Upper lobe of right lung (tissue), 1 donor: ENCODE data around the gene FAM181B. TPM values are rescaled to one million over a fixed set of nuclear protein-coding genes. Genes with fewer than 3 reads are reported as not detected.

Source experiments
- ATAC-seq: fragments of 200-7000 bp; cut with Tn5 transposase; one replicate; pipeline ENCODE4 v1.9.1; 2020; ENCODE audit warnings: mild to moderate bottlenecking, moderate library complexity
- DNase-seq: peaks from one replicate; pipeline ENCODE4 v3.0.0-alpha.2; 2020
- H3K27ac ChIP-seq: fragments of 200-600 bp; one replicate; pipeline ENCODE4 v1.8.0; 2022
- H3K27me3 ChIP-seq: fragments of 200-600 bp; one replicate; pipeline ENCODE4 v1.8.0; 2022; ENCODE audit warnings: mild to moderate bottlenecking
- H3K36me3 ChIP-seq: fragments of 200-600 bp; one replicate; pipeline ENCODE4 v1.8.0; 2022
- H3K4me1 ChIP-seq: fragments of 200-600 bp; one replicate; pipeline ENCODE4 v1.8.0; 2022
- H3K4me3 ChIP-seq: fragments of 200-600 bp; one replicate; pipeline ENCODE4 v1.8.0; 2022; ENCODE audit warnings: mild to moderate bottlenecking
- H3K9me3 ChIP-seq: fragments of 200-600 bp; one replicate; pipeline ENCODE4 v1.8.0; 2022
- intact Hi-C: fragments of 100-400 bp; cut with DNase I; formaldehyde crosslinking; loops from one replicate; pipeline ENCODE4 v1.11.0; 2022
- long read RNA-seq: library from polyadenylated mRNA; unstranded; transcript quantifications from one replicate; pipeline ENCODE4 v2.0.0, GENCODE V29; 2021
- total RNA-seq: library from RNA; stranded (reverse); fragmentation: NEBNext Ultra II Directional; extraction: Animal tissue kit (Norgen Biotek cat#: 25700); gene quantifications from one replicate; pipeline ENCODE4 v1.2.1, GENCODE V29; 2021
- TF ChIP-seq, protein P1 (sequence below): fragments of 200-600 bp; IDR thresholded peaks from one replicate; pipeline ENCODE4 v1.8.0; 2022; ENCODE audit warnings: antibody characterized with exemption
- donor health status: DM: no; HTN: yes; CAD: no; lungs with severe emphysema.

The FAM181B gene, protein sequence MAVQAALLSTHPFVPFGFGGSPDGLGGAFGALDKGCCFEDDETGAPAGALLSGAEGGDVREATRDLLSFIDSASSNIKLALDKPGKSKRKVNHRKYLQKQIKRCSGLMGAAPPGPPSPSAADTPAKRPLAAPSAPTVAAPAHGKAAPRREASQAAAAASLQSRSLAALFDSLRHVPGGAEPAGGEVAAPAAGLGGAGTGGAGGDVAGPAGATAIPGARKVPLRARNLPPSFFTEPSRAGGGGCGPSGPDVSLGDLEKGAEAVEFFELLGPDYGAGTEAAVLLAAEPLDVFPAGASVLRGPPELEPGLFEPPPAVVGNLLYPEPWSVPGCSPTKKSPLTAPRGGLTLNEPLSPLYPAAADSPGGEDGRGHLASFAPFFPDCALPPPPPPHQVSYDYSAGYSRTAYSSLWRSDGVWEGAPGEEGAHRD
- 0.12 TPM for total RNA-seq
- long read RNA-seq = 0 reads

DNA sequence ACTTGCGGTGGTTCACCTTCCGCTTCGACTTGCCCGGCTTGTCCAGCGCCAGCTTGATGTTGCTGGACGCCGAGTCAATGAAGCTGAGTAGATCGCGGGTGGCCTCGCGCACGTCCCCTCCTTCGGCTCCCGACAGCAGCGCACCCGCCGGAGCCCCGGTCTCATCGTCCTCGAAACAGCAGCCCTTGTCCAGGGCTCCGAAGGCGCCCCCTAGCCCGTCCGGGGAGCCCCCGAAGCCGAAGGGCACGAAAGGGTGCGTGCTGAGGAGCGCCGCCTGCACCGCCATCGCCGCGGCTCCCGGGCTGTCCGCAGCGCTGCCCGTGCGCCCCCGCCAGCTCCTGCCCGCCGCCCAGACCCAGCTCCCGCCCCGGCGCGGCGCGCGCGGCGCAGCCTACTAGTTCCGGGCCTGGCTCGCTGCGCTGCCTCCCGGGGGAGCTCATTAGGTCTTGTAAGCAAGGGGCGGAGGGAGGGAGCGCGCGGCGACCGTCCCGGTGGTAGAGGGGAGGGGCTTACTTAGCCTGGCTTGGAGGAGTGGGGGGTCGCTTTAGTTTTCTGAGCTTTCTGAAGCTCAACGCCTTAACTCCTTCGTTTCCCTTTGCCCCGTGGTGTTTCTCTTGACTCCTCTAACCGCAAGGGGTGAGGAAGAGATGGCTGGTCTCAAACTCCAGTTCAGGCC is at the start of gene FAM181B:
FAM181B (minus strand) TSS at position 421 of the 676 bp plus-strand sequence; CDS start at position 286, 135 bp downstream.
- TF ChIP-seq, protein P1, sequence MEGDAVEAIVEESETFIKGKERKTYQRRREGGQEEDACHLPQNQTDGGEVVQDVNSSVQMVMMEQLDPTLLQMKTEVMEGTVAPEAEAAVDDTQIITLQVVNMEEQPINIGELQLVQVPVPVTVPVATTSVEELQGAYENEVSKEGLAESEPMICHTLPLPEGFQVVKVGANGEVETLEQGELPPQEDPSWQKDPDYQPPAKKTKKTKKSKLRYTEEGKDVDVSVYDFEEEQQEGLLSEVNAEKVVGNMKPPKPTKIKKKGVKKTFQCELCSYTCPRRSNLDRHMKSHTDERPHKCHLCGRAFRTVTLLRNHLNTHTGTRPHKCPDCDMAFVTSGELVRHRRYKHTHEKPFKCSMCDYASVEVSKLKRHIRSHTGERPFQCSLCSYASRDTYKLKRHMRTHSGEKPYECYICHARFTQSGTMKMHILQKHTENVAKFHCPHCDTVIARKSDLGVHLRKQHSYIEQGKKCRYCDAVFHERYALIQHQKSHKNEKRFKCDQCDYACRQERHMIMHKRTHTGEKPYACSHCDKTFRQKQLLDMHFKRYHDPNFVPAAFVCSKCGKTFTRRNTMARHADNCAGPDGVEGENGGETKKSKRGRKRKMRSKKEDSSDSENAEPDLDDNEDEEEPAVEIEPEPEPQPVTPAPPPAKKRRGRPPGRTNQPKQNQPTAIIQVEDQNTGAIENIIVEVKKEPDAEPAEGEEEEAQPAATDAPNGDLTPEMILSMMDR = no peak
- H3K27me3 ChIP-seq = peaks cover 64% of the 10 kb centered on the region
- H3K4me3 ChIP-seq = peak within 1 kb of the TSS; percentile 50
- peak; percentile 70 for DNase-seq
- intact Hi-C loops = no loop called here
- H3K9me3 ChIP-seq = no peaks in the 10 kb centered on the region
- no peaks in the 10 kb centered on the region for H3K4me1 ChIP-seq
- H3K36me3 ChIP-seq = no peaks in the 10 kb centered on the region
- ATAC-seq = peak; percentile 70
- no peak within 1 kb of the TSS for H3K27ac ChIP-seq

DNA sequence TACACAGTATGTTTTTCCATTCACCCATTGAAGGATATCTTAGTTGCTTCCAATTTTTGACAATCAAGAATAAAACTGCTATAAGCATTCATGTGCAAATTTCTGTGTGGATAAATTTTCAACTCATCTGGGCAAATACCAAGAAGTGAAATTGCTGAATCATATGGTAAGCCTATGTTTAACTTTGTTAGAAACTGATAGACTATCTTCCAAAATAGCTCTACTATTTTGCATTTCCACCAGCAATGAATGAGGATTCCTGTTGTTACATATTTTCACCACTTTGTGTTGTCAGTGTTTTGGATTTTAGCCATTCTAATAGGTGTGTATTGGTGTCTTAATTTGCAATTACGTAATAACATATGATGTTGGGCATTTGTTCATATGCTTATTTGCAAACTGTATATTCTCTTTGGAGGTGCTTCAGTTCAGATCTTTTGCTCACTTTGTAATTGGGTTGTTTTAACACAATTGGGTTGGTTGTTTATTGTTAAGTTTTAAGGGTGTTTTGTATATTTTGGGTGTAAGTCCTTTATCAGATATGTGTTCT is 49.2 kb upstream of the FAM181B start:
- Histone ChIP-seq H3K4me1 (no peaks in the 10 kb centered on the region), H3K27ac (no peak overlapping the region), H3K27me3 (no peaks in the 10 kb centered on the region), H3K9me3 (no peaks in the 10 kb centered on the region), H3K4me3 (no peak overlapping the region), H3K36me3 (no peaks in the 10 kb centered on the region)
- DNase-seq (no peak), ATAC-seq (no peak)
- TF ChIP-seq, protein P1 = no peak
- intact Hi-C loops = no loop called here

DNA sequence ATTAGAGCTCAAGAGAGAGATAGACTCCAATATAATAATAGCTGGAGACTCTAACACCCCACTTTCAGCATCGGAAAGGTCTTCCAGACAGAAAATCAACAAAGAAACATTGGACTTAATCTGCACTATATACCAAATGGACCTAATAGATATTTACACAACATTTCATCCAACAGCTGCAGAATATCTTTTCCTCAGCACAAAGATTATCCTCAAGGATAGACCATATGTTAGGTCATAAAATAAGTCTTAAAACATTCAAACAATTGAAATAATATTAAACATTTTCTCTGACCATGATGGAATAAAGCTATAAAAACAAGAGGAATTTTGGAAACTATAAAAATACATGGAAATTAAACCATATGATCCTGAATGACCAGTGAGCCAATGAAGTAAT is 45.1 kb upstream of the FAM181B start:
- Histone ChIP-seq H3K27ac (no peak overlapping the region), H3K36me3 (no peaks in the 10 kb centered on the region), H3K4me1 (no peaks in the 10 kb centered on the region), H3K4me3 (no peak overlapping the region), H3K9me3 (no peaks in the 10 kb centered on the region), H3K27me3 (no peaks in the 10 kb centered on the region)
- no peak for DNase-seq
- intact Hi-C loops = no loop called here
- ATAC-seq = no peak
- TF ChIP-seq, protein P1 = no peak

DNA sequence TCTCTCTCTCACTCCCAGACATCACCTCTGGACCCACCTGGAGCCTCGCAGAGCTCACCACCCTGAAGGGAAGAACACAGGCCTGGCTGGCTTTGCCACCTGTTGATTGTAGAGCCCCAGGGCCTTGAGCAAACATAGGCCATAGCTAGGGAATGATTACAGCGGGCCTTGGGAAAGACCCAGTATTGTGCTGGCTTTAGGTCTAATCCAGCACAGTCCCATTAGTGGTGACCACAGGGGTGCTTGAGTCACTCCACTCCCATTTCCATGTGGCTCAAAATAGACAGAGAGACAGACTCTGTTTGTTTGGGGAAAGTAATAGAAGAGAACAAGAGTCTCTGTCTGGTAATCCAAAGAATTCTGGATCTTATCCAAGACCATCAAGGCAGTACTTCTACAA is 42.7 kb upstream of the FAM181B start:
- H3K36me3 ChIP-seq = no peaks in the 10 kb centered on the region
- H3K27me3 ChIP-seq = no peaks in the 10 kb centered on the region
- H3K9me3 ChIP-seq = no peaks in the 10 kb centered on the region
- TF ChIP-seq, protein P1 = no peak
- no peak for ATAC-seq
- no peak overlapping the region for H3K27ac ChIP-seq
- DNase-seq = no peak
- no peak overlapping the region for H3K4me3 ChIP-seq
- intact Hi-C loops = no loop called here
- H3K4me1 ChIP-seq = no peaks in the 10 kb centered on the region

DNA sequence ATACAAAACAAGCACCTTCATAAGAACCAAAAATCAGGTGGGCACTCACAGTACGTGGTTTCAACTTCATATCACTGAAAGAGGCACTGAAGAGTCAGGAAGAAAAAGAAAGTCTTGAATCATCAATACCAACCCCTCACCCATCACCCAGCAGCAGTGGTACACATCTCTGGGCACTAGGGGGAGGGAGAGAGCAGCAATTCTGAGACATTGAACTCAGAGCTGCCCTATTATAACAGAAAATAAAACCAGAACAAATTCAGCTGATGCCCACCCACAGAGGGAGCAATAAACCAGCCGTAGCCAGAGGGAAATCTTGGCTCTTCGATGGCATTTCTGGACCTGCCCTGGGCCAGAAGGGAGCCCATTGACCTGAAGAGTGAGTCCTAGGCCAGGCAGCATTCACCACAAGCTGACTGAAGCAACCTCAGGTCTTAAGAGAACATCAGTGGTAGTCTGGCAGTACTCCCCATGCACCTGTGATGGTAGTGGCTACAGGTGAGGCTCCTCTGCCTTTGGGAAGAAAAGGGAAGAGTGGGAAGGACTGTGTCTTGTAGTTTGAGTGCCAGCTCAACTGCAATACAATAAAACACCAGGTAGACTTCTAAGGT is 42.2 kb upstream of the FAM181B start:
- Histone ChIP-seq H3K36me3 (no peaks in the 10 kb centered on the region), H3K9me3 (no peaks in the 10 kb centered on the region), H3K4me3 (no peak overlapping the region), H3K27ac (no peak overlapping the region), H3K27me3 (no peaks in the 10 kb centered on the region), H3K4me1 (no peaks in the 10 kb centered on the region)
- DNase-seq (no peak), ATAC-seq (peak; percentile 81)
- intact Hi-C loops = no loop called here
- TF ChIP-seq, protein P1 = peak; percentile 47
